Heart left ventricle (tissue), 16 donors: ENCODE results near the gene SUCLG1. TPM values are rescaled to one million over a fixed set of nuclear protein-coding genes. Genes with fewer than 3 reads are reported as not detected.

Source experiments
- ATAC-seq, 4 donors: fragments of 200-7000 bp; cut with Tn5 transposase; one replicate each; pipeline ENCODE4 v1.9.1; 2020 to 2022; ENCODE audit warnings: moderate library complexity in 4 of 4, mild to moderate bottlenecking in 3 of 4, moderate number of reproducible peaks in 1 of 4
- DNase-seq, 5 donors: peaks; one replicate each; pipeline ENCODE4 v3.0.0-alpha.2; 2020
- H3K27ac ChIP-seq, 12 donors: fragments of 200-600 bp; sonication (generic) in 4 of 12; one replicate each; pipeline versions ENCODE4 v1.5.0 to v1.8.0; 2016 to 2022; ENCODE audit warnings: mild to moderate bottlenecking in 2 of 12
- H3K27me3 ChIP-seq, 9 donors: fragments of 200-600 bp; sonication (generic) in 2 of 9; one replicate each; pipeline versions ENCODE4 v1.5.1 to v1.8.0; 2016 to 2022; ENCODE audit warnings: mild to moderate bottlenecking in 3 of 9
- H3K36me3 ChIP-seq, 9 donors: fragments of 200-600 bp; sonication (generic) in 2 of 9; one replicate each; pipeline versions ENCODE4 v1.5.0 to v1.8.0; 2018 to 2022; ENCODE audit warnings: mild to moderate bottlenecking in 2 of 9
- H3K4me1 ChIP-seq, 12 donors: fragments of 200-600 bp; sonication (generic) in 4 of 12; one replicate each; pipeline versions ENCODE4 v1.5.0 to v1.8.0; 2016 to 2022; ENCODE audit warnings: mild to moderate bottlenecking in 3 of 12
- H3K4me3 ChIP-seq, 12 donors: fragments of 200-600 bp; sonication (generic) in 4 of 12; one replicate each; pipeline versions ENCODE4 v1.5.0 to v1.8.0; 2017 to 2022; ENCODE audit warnings: mild to moderate bottlenecking in 9 of 12, moderate library complexity in 4 of 12
- H3K9me3 ChIP-seq, 12 donors: fragments of 200-600 bp; sonication (generic) in 4 of 12; one replicate each; pipeline versions ENCODE4 v1.5.0 to v1.8.0; 2016 to 2022; ENCODE audit warnings: mild to moderate bottlenecking in 1 of 12
- CTCF ChIP-seq, 12 donors: fragments of 200-600 bp; sonication (generic) in 4 of 12; IDR thresholded peaks; one replicate each; pipeline versions ENCODE4 v1.5.0 to v1.8.0; 2018 to 2022; ENCODE audit warnings: antibody characterized with exemption in 12 of 12, mild to moderate bottlenecking in 5 of 12
- POLR2A ChIP-seq, 2 donors: fragments of 450-650 bp; IDR thresholded peaks; one replicate each; pipeline ENCODE4 v1.6.1; 2017; ENCODE audit warnings: antibody characterized with exemption in 2 of 2, mild to moderate bottlenecking in 2 of 2, moderate library complexity in 2 of 2
- WGBS, 4 donors: extraction: QIAGEN DNeasy Blood & Tissue Kit in 2 of 4; methylation state at CpG; one replicate each; pipeline versions ENCODE4 v1.1.5 to v1.1.7; 2013 to 2018; 5-methylcytosine and 5-hydroxymethylcytosine counted together
- intact Hi-C, 10 donors: fragments of 100-400 bp; cut with DNase I; formaldehyde crosslinking; loops; one replicate each; pipeline versions ENCODE4 v1.11.1 to v1.14.2; 2022
- polyA plus RNA-seq, 2 donors: library from polyadenylated mRNA; stranded (reverse); fragments of 200-250 nt; gene quantifications; one replicate each; pipeline ENCODE4 v1.2.3, GENCODE V29; 2013
- total RNA-seq, 9 donors: library from RNA; depleted of rRNA in 2 of 9; stranded (reverse); fragments of >200 nt in 2 of 9; fragmentation: NEBNext Ultra II Directional in 3 of 9; extraction: Animal tissue kit (Norgen Biotek cat#: 25700) in 3 of 9; gene quantifications; one replicate each; pipeline versions ENCODE4 v1.1.0 to v1.2.4, GENCODE V29; 2016 to 2023
- donor health status: ischemic (EF 13 %, LVEDD 7.1; RV severe dilation, severe dysfunction).
- donor health status: healthy with polysubstance abuse.
- donor health status: DM: no; HTN: yes; CAD: no.
- donor health status: DM: no; HTN: no; CAD: no.
- donor health status: ischemic (EF 25% LVEDD 6.9; RV normal size, moderate dysfunction).
- donor health status: ischemic (EF 25% LVEDD 5.7; RV mildly dilated, moderate dysfunction).
- donor health status: healthy.
- donor health status: DM: yes; HTN: yes; CAD: no.
- donor health status: ischemic (EF 35%, LVEDD 5.7; RV mildly dilated, moderate dysfunction).
- donor health status: nonischemic (EF 11% LVEDD 7.7; RV severe dilation, severe dysfunction).
- donor health status: DM: yes; HTN: yes; CAD: no.
- donor health status: PGD.
- donor health status: ischemic (EF 29% LVEDD 5.4; RV normal size, mild dysfunction).
- donor health status: nonischemic (EF 23%, LVEDD 6.1; RV moderate dilation, normal function).

Gene SUCLG1
- total and polyA plus RNA-seq, 11 donors: 184 to 348 (median 258) TPM

- ATAC-seq: no peak
- TF ChIP-seq POLR2A (IDR thresholded peaks at IDR 0.05) (no peak), CTCF (IDR thresholded peaks at IDR 0.05) (no peak)
- intact Hi-C loops: no loop called here
These were observed 80.1 kb downstream of the SUCLG1 start for GRCh38 chr2:84378960-84379359.

GRCh38 chr2:84375020-84375419, 84.1 kb downstream of the SUCLG1 start:
- peaks cover 0 to 4% (median 0%) of the 10 kb centered on the region in 12 donors for H3K9me3 ChIP-seq
- WGBS, 4 donors: 87 to 93% (median 92%) methylated on average over 3 of the region's 3 CpGs
- H3K27me3 ChIP-seq: no peaks in the 10 kb centered on the region
- no peak for DNase-seq
- no peak overlapping the region for H3K27ac ChIP-seq
- no peaks in the 10 kb centered on the region for H3K4me1 ChIP-seq
- H3K4me3 ChIP-seq: no peak overlapping the region
- intact Hi-C loops: no loop called here
- no peak for TF ChIP-seq POLR2A (IDR thresholded peaks at IDR 0.05)
- no peak for TF ChIP-seq CTCF (IDR thresholded peaks at IDR 0.05)
- no peaks in the 10 kb centered on the region for H3K36me3 ChIP-seq
- ATAC-seq: no peak

More at GRCh38 chr2:84378960-84379359, 80.1 kb downstream of the SUCLG1 start:
- no peaks in the 10 kb centered on the region for H3K27me3 ChIP-seq
- peaks cover 0 to 7% (median 0%) of the 10 kb centered on the region in 12 donors for H3K9me3 ChIP-seq
- WGBS, 4 donors: 79 to 98% (median 82%) methylated on average over 1 of the region's 1 CpG
- no peak for DNase-seq
- no peaks in the 10 kb centered on the region for H3K36me3 ChIP-seq
- no peaks in the 10 kb centered on the region for H3K4me1 ChIP-seq
- H3K27ac ChIP-seq: no peak overlapping the region
- no peak overlapping the region for H3K4me3 ChIP-seq

- 79 to 87% (median 82%) methylated on average over 5 of the region's 5 CpGs for WGBS, 4 donors
- TF ChIP-seq POLR2A (IDR thresholded peaks at IDR 0.05): no peak
- no peak for TF ChIP-seq CTCF (IDR thresholded peaks at IDR 0.05)
- Histone ChIP-seq H3K4me1 (no peaks in the 10 kb centered on the region), H3K4me3 (no peak overlapping the region), H3K9me3 (no peaks in the 10 kb centered on the region), H3K27ac (no peak overlapping the region), H3K27me3 (no peaks in the 10 kb centered on the region), H3K36me3 (no peaks in the 10 kb centered on the region)
- intact Hi-C loops: no loop called here
- ATAC-seq: no peak
- no peak for DNase-seq
These were observed 85.2 kb downstream of the SUCLG1 start for GRCh38 chr2:84373866-84374265.

Other genes starting within 250 kb of the SUCLG1 start
- gene DNAH6, start 57.2 kb upstream of the SUCLG1 start, total RNA-seq: under 1 TPM in 7 of 9 donors, not detected in 2; 0.05 to 0.75 (median 0.13) TPM
- under 1 TPM; 0.06 to 0.08 TPM for gene DNAH6, start 57.2 kb upstream of the SUCLG1 start, polyA plus RNA-seq